T follicular helper cell (primary cell): ENCODE data around the gene XAGE3.
"Not testable (repeated sequence)": the region's sequence is repeated elsewhere in the genome, so short reads cannot be mapped to it uniquely, and the experiment has no call there.

Source experiments
- DNase-seq: peaks from one replicate; pipeline ENCODE4 v3.0.0-alpha.2; 2020; ENCODE audit warnings: low read depth
- total RNA-seq, 2 experiments: gene quantifications; one replicate each; lab custom pipeline; 2026; lab: John Stamatoyannopoulos, UW

Gene XAGE3
- total RNA-seq, result 0 reads per million in 2 experiments

DNA sequence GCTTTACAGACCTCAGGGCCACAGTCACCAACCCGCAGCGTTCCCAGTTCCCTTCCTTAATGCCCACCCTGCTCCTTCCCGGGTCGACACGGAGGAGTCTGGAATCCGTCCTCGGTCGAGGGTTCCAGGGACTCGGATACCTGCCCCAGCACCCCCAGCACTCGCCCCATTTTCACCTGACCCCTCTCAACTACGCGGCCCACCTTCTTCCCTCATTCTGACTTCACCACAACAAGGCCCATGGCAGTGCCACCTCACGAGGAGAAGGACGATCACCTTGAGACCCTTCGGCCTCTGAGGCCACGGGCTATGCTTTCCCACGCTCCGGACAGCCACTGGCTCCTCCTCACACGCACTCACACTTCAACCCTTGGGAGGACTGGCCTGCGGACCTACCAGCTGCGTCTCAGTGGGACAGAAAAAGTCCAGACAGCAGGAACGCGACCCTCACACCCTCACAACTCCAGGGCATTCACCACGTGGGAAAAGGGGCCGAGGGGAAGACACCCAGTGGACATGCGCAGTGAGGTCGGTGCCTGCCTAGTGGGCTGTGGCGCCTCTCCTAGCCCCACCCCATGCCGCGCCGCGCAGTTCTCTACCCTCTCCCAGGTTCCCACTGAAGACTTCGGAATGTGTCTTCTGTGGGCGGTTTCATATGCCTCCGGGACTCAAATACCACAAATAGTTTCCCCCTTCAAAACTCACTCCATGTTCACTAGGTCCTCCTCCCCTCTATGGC is at the start of gene XAGE3:
TSS of gene XAGE3 (minus strand) at position 474 of the 739 bp plus-strand sequence. CDS start 950 bp downstream, outside the sequence.
- DNase-seq, result no peak

DNA sequence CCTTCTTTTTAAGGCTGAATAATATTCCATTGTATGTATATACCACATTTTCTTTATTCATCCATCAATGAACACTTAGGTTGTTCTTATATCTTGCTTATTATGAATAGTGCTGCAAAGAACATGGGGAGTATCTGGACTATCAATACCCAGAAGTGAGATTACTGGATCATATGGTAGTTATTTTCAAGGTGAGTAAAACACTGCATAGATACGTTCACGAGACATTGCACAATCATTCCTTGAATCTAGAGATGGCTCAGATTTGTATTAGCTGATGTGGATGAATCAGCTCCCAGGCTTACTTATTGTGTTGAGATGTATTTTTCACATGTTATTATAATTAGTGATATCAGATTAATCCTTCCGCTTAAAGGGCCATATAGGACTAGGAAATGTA is 46.8 kb upstream of the XAGE3 start:
- not testable (repeated sequence) for DNase-seq

DNA sequence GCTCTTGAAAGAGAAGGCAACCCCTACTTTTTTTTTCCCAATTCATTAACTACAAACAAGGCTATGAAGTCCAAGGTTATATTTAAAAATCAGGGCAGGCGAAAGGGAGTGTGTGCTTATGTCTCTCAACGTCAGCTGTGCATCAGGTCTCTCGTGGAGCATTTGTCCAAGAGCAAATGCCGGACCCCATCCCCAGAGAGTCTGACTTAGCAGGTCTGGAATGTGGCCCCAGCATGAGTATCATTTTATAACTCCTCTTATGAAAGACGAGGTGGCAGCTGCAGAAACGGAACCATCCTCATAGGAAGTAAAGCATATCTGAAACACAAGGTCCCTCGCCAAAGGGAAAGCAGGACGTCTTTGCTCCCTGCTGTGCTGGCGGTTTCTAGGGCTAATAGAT is 45.8 kb upstream of the XAGE3 start:
- DNase-seq, result not testable (repeated sequence)

GRCh38 chrX:52909313-52909969 is 41.6 kb upstream of the XAGE3 start:
- DNase-seq, result not testable (repeated sequence)

DNA sequence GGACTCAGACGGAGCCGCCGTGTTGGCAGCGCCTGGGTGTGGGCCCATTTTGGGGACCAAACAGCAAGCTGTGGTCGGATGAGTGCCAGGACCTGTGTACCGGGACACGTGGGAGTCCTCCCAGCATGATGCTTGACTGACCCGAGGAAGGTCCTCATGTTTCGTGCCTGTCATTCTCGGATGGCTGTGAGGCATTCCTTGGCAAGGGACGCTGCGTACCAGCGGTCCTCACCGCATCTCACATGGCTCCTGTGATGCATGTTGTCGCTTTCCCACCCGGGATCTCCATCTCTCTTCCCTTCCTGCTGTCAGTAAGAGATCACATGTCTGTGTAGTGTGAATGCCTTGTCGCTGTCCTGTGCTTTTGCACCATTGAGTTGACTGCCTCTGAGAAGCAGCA is 40.0 kb upstream of the XAGE3 start:
- DNase-seq, result not testable (repeated sequence)

DNA sequence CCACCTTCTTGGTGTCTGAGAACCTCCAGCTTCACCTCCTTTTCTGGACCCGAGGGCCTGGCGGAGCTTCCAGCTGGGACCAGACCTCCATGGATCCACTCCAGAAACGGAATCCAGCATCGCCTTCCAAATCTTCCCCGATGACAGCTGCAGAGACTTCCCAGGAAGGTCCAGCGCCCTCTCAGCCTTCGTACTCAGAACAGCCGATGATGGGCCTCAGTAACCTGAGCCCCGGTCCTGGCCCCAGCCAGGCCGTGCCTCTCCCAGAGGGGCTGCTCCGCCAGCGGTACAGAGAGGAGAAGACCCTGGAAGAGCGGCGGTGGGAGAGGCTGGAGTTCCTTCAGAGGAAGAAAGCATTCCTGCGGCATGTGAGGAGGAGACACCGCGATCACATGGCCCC is 39.3 kb upstream of the XAGE3 start:
- not testable (repeated sequence) for DNase-seq

DNA sequence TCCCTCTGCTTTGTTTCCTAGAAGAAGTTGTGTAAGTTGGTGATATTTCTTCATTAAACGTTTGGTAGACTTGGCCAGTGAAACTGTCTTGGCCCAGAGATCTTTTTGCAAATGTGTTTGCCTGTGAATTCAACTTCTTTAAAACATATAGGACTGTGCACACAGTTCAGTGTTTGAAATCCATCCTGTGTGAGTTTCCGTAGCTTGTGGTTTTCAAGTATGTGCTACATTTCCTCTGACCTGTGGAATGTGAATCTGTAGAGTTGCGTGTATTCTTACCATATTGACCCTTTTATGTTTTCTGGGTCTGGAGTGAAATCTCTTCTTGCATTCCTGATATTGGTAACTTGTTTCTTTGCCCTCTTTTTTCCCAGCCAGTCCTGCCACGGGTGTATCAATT is 38.2 kb upstream of the XAGE3 start:
- not testable (repeated sequence) for DNase-seq

GRCh38 chrX:52905531-52905930 is 37.6 kb upstream of the XAGE3 start:
- DNase-seq, result not testable (repeated sequence)

GRCh38 chrX:52896855-52897709 is 29.2 kb upstream of the XAGE3 start, which contains the start of gene FAM156B:
Gene FAM156B (plus strand): TSS chrX:52897330. CDS start chrX:52907226, 9,896 bp downstream.
- not testable (repeated sequence) for DNase-seq

DNA sequence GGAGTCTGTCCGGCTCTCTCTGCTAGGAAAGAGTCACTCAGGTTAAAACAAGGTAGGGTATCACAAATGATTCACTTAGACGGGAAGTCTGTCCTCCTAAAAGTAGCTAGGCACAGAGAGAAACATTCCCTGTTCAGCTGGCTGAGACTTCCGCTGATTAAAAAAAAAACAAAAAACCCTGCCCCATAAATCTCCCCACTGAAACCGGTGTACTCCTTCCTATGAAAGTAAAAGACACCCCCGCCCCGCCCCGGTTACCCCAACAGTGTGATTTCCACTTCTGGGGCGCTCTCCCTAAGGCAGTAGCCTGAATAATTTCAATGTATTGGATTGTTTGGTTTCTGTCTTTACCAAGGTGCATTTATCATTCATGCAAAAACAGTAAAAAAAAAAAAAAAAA is 28.6 kb upstream of the XAGE3 start:
- not testable (repeated sequence) for DNase-seq

DNA sequence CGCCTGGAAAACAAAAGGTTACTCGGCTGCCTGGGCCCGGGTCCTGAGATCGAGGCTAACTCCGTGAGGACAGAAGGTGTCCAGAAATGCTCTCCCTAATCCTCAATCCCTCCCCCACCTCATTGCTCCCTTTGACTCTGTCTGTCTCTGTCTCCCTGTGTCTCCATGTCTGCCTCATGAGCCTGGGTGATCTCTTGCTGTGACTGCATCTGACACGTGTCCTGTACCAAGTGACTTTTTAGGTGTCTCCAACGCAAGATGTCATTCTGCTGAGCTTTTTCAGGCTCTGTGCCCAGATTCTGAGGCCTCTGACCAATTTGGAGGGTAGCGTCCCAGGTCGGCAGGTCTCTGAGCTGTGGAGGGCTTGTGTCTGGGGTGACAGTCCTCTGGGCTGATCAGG is 20.2 kb upstream of the XAGE3 start:
- not testable (repeated sequence) for DNase-seq

- DNase-seq, result not testable (repeated sequence)
These were observed 19.6 kb upstream of the XAGE3 start for GRCh38 chrX:52887459-52887858.

GRCh38 chrX:52876386-52876785 is 8.5 kb upstream of the XAGE3 start:
- DNase-seq, result not testable (repeated sequence)

- DNase-seq, result not testable (repeated sequence)
These were observed 7.6 kb upstream of the XAGE3 start for GRCh38 chrX:52875436-52875835.

GRCh38 chrX:52874661-52875060 is 6.8 kb upstream of the XAGE3 start:
- DNase-seq, result no peak

DNA sequence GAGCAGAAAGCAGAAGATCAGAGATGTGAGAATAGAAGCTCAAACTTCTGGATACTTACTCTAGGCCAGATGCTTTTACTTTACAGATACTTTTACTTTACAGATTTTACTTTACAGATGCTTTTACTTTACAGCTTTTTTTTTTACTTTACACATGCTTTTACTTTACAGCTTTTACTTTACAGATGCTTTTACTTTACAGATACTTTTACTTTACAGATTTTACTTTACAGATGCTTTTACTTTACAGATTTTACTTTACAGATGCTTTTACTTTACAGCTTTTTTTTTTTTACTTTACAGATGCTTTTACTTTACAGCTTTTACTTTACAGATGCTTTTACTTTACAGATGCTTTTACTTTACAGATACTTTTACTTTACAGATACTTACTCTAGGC is 5.9 kb upstream of the XAGE3 start:
- DNase-seq, result not testable (repeated sequence)

GRCh38 chrX:52870046-52870445 is 2.2 kb upstream of the XAGE3 start:
- DNase-seq, result no peak

GRCh38 chrX:52865343-52865998 is 2.4 kb downstream of the XAGE3 start:
- no peak for DNase-seq

DNA sequence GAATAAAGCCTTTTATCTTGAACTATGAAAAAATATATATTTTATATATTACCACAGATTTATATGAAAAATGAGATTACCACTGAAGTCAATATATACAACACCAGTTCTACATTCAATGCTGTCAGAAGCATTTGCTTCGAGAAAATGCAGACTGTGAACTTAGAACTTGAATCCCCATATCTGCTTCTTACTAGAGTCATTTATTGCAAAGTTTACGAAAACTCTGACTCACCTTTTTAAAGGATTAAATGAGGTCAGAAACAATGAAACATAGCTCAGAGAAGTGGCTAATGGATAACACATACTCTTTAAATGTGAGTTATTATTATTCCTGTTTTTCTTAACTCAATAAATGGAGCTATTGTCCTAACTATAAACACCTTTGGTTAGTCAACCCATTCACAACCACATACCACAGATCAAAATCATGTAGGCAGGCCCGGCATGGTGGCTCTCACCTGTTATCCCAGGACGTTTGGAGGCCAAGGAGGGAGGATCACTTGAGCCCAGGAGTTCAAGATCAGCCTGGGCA is 10.8 kb downstream of the XAGE3 start:
- DNase-seq, result not testable (repeated sequence)

GRCh38 chrX:52852110-52852860 is 15.6 kb downstream of the XAGE3 start:
- no peak for DNase-seq

GRCh38 chrX:52843619-52844018 is 24.3 kb downstream of the XAGE3 start:
- not testable (repeated sequence) for DNase-seq
